GM10248 (cell line): ENCODE data around the gene CEP126.
A peak's percentile ranks its signal among the peaks of the same experiment; 100 is the strongest.

Source experiments
- CTCF ChIA-PET: fragments of 300-600 bp; sonication (Branson Sonifier 250); formaldehyde crosslinking; extraction: SDS; loops from one replicate; lab custom pipeline; 2021; ENCODE audit warnings: antibody characterized with exemption; lab: Yijun Ruan, JAX
- POLR2A ChIA-PET: fragments of 350-650 bp; sonication (Branson Sonifier 250); formaldehyde crosslinking; extraction: SDS; loops from one replicate; lab custom pipeline; 2020; ENCODE audit warnings: antibody characterized with exemption; lab: Yijun Ruan, JAX
- DNase-seq: peaks from one replicate; pipeline ENCODE4 v3.0.0; 2012; ENCODE audit errors: extremely low spot score
- CTCF ChIP-seq: IDR thresholded peaks from 2 replicates; pipeline ENCODE4 v1.5.1; 2012; ENCODE audit warnings: mild to moderate bottlenecking, low read depth; ENCODE audit errors: extremely low read depth, missing control alignments, control extremely low read depth

The CEP126 gene

DNA sequence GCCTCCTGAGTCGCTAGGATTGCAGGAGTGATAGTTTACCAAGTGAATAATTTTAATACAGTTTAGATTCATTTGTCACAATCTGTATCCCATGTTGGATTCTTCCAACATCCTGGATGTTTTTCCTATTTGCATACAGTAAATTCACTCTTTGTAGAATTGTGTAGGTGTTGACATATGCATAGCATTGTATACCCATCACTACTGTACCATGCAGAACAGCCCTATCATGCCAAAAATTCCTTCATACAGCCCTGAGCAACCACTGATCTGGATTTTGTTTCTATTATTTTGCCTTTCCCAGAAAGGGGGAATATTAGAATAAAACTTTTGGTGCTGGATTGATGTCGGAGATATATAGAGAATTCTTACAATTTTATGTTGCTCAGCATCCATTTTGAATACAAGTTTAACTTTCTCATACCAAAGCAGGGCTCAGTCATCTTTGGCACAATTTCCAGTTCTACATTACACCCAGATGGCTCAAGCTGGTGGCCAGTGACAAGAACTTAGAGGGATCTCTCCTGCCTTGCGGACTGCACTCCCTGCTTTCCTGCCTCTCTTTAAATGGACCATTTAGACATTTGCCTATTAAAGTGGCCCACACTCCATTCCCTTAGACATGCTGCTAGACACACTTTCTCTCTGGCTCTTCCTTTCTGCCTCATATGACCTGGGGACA is 87.0 kb downstream of the CEP126 start:
- ChIA-PET POLR2A (no interaction called here), CTCF (interaction anchor here (0.7 kb wide), 1 partner anchor 545 kb away, joined by 3 read pairs; no protein-coding TSS in a partner anchor)
- DNase-seq = no peak
- TF ChIP-seq CTCF = no peak

DNA sequence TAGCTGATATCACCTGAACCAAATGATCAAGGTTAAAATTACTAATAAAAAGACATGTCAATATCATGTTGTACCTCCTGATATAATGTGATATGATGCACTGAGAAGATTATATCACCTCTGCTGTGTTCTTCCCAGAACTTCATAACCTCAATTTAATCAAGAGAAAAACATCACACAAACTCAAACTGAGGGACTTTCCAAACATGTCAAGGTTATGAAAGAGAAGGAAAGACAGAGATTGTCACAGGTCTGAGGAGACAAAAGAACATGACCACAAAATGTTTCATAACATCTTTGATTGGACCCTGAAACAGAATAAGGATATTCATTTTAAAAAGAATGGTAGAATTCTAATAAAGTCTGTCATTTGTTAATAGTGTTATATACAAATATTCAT is 89.4 kb downstream of the CEP126 start:
- CTCF ChIA-PET = no interaction called here
- no peak for DNase-seq

DNA sequence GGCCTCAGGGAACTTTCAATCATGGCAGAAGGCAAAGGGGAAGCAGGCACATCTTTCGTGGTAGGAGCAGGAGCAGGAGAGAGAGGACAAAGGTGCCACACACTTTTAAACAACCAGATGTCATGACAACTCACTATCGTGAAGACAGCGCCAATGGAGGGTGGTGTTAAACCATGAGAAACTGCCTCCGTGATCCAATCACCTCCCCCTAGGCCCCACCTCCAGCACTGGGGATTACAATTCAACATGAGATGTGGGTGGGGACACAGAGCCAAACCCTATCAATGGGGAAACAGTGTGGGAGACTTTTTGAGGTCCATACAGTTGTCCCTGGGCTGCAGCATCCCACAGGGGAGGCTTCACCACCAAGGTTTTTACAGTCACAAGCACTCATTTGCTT is 90.5 kb downstream of the CEP126 start:
- DNase-seq = no peak
- ChIA-PET CTCF (interaction anchor here (2.2 to 5.9 kb wide), 4 partner anchors 8 to 144 kb away, joined by 6 to 61 read pairs (median 27); no protein-coding TSS in a partner anchor), POLR2A (no interaction called here)
- no peak for TF ChIP-seq CTCF

More for the DNA sequence above, 89.4 kb downstream of the CEP126 start:
- POLR2A ChIA-PET = no interaction called here
- TF ChIP-seq CTCF = no peak

DNA sequence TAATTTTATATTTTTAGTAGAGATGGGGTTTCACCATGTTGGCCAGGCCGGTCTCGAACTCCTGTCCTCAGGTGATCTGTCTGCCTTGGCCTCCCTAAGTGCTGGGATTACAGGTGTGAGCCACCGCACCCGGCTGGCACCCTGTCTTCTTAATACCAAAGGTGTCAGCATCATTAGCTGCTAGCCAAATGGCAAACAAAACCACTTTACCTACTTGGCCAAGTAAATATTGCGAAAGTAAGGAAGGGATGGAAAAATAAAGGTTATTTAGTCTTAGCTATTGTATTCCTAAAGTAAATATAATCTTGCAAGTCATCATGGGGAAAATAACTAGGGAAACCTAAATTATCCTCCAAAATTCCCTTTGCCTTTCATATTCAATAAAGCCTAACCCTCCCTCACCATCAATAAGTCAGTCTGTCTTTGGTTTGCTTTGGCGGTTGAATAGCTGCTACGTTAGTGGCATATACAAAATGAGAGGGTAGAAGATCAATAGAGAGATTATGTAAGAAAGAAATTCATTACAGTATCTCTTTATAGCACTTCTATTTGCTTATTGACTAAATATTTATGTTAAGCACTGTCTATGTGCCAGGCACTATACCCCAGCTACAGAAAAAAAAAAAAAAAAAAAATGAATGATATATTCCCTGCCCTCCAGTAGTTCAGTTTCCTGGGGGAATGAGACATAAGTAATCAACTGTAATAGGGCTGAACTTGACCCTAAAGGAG is 92.2 kb downstream of the CEP126 start:
- ChIA-PET POLR2A (no interaction called here), CTCF (interaction anchor here (0.6 to 5.9 kb wide), 33 partner anchors 8 to 1847 kb away, joined by 3 to 61 read pairs (median 4); partner anchors contain the start of gene CEP126)
- no peak for DNase-seq
- no peak for TF ChIP-seq CTCF

- ChIA-PET CTCF (interaction anchor here (0.7 to 5.9 kb wide), 31 partner anchors 9 to 1846 kb away, joined by 3 to 61 read pairs (median 4); partner anchors contain the start of gene CEP126), POLR2A (no interaction called here)
- peak; percentile 44 for TF ChIP-seq CTCF
- peak; percentile 32 for DNase-seq
These were observed 93.0 kb downstream of the CEP126 start for GRCh38 chr11:102007567-102008437.

DNA sequence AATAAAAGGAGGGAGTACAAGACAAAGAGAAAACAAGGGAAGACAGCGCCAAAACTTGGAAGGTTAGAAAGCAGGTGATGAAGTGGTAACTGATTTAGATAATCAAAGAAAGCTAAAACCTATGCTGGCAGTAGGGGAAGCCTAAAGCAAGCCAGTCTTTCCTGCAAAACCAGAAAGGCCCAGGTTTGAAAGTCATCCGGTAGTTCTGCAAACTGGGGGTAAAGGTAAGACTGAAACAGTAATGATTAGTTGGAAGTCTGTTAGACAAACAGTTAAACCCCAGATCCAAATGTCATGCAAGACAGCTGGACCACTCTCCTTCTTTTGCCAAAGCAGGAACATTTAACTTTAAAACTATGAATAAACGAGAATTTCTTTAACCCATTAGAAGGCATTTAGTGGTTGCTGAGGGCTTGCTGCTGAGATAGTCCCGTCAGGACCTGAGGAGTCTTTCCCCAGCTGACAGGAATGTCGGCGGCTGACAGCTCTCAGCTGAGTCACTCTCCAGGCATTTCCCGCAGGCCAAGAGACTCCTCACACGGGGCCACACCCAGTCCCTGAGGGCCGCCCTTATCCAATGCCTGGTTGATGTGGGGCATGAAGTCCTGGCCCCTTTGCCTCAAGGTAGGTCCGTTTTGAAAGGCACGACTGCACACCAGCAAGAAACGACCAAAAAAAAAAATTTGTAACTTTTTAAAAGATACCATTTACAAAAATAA is 96.1 kb downstream of the CEP126 start:
- no peak for TF ChIP-seq CTCF
- ChIA-PET POLR2A (no interaction called here), CTCF (interaction anchor here (1.9 to 5.9 kb wide), 2 partner anchors 14 to 150 kb away, joined by 6 to 45 read pairs; no protein-coding TSS in a partner anchor)
- DNase-seq = no peak
